HepG2 (cell line): ENCODE measurements around the gene CASP5. TPM values are rescaled to one million over a fixed set of nuclear protein-coding genes. Genes with fewer than 3 reads are reported as not detected.

Experiments
- FLYWCH1 ChIP-seq: sonication (generic); formaldehyde crosslinking; IDR thresholded peaks from 2 replicates; pipeline ENCODE4 v1.8.1; 2023; ENCODE audit warnings: mild to moderate bottlenecking, missing genetic modification reagents
- HIC2 ChIP-seq: sonication (generic); formaldehyde crosslinking; IDR thresholded peaks from 2 replicates; pipeline ENCODE4 v1.9.0; 2022; ENCODE audit warnings: low read depth, missing genetic modification reagents
- HMGXB4 ChIP-seq, 2 experiments: sonication (generic) in 1 of 2; formaldehyde crosslinking in 1 of 2; IDR thresholded peaks; 2 replicates each; pipeline versions ENCODE4 v1.4.0 to v1.6.1; 2018 to 2020; ENCODE audit warnings: missing genetic modification reagents in 2 of 2, borderline replicate concordance in 1 of 2, low read depth in 1 of 2, mild to moderate bottlenecking in 1 of 2, missing biosample characterization in 1 of 2
- HOXA3 ChIP-seq: sonication (generic); formaldehyde crosslinking; IDR thresholded peaks from 2 replicates; pipeline ENCODE4 v1.5.0; 2020; ENCODE audit warnings: missing genetic modification reagents
- IKZF4 ChIP-seq: sonication (generic); formaldehyde crosslinking; IDR thresholded peaks from 2 replicates; pipeline ENCODE4 v1.5.1; 2020; ENCODE audit warnings: borderline replicate concordance, mild to moderate bottlenecking, low read depth, missing genetic modification reagents; ENCODE audit errors: not compliant biosample characterization
- MAF1 ChIP-seq: sonication (generic); formaldehyde crosslinking; IDR thresholded peaks from 2 replicates; pipeline ENCODE4 v1.5.0; 2020; ENCODE audit warnings: missing genetic modification reagents, borderline replicate concordance
- MAFG ChIP-seq: sonication (generic); formaldehyde crosslinking; IDR thresholded peaks from 2 replicates; pipeline ENCODE4 v1.5.1; 2020; ENCODE audit warnings: mild to moderate bottlenecking, missing genetic modification reagents
- MXD1 ChIP-seq: sonication (generic); formaldehyde crosslinking; IDR thresholded peaks from 2 replicates; pipeline ENCODE4 v1.4.0; 2020; ENCODE audit warnings: mild to moderate bottlenecking, missing genetic modification reagents
- NONO ChIP-seq, 2 experiments: fragments of 450-650 bp in 1 of 2; sonication (generic) in 1 of 2; formaldehyde crosslinking in 1 of 2; IDR thresholded peaks in 1 of 2; conservative IDR thresholded peaks in 1 of 2; 2 replicates each; pipeline versions ENCODE4 v1.6.1 to v1.8.0; 2017 to 2022; ENCODE audit warnings: mild to moderate bottlenecking in 1 of 2, missing genetic modification reagents in 1 of 2, moderate library complexity in 1 of 2
- PLRG1 ChIP-seq: fragments of 450-650 bp; conservative IDR thresholded peaks from 2 replicates; pipeline ENCODE4 v1.6.1; 2016
- REXO4 ChIP-seq: sonication (generic); formaldehyde crosslinking; IDR thresholded peaks from 2 replicates; pipeline ENCODE4 v1.8.0; 2022; ENCODE audit warnings: missing genetic modification reagents, mild to moderate bottlenecking, borderline replicate concordance
- SALL1 ChIP-seq: sonication (generic); formaldehyde crosslinking; IDR thresholded peaks from 2 replicates; pipeline ENCODE4 v1.8.0; 2022; ENCODE audit warnings: mild to moderate bottlenecking, missing genetic modification reagents
- SP4 ChIP-seq: sonication (generic); formaldehyde crosslinking; IDR thresholded peaks from 2 replicates; pipeline ENCODE4 v1.8.1; 2023; ENCODE audit warnings: mild to moderate bottlenecking, missing genetic modification reagents
- SSRP1 ChIP-seq: IDR thresholded peaks from 2 replicates; pipeline ENCODE4 v1.6.1; 2016; ENCODE audit warnings: control low read depth
- TBX2 ChIP-seq: sonication (generic); formaldehyde crosslinking; IDR thresholded peaks from 2 replicates; pipeline ENCODE4 v1.5.0; 2020; ENCODE audit warnings: missing genetic modification reagents, mild to moderate bottlenecking, borderline replicate concordance
- ZBTB20 ChIP-seq: sonication (generic); formaldehyde crosslinking; IDR thresholded peaks from 2 replicates; pipeline ENCODE4 v1.8.1; 2023; ENCODE audit warnings: missing genetic modification reagents, low read depth, mild to moderate bottlenecking, borderline replicate concordance
- ZMYM2 ChIP-seq: sonication (generic); formaldehyde crosslinking; IDR thresholded peaks from 2 replicates; pipeline ENCODE4 v1.8.0; 2022; ENCODE audit warnings: mild to moderate bottlenecking, missing genetic modification reagents
- ZNF160 ChIP-seq: sonication (generic); formaldehyde crosslinking; IDR thresholded peaks from 2 replicates; pipeline ENCODE4 v1.8.0; 2022; ENCODE audit warnings: mild to moderate bottlenecking, inconsistent platforms, missing genetic modification reagents
- ZNF563 ChIP-seq: sonication (generic); formaldehyde crosslinking; IDR thresholded peaks from 2 replicates; pipeline ENCODE4 v1.8.0; 2022; ENCODE audit warnings: mild to moderate bottlenecking, moderate library complexity, missing genetic modification reagents
- ZNF883 ChIP-seq: sonication (generic); formaldehyde crosslinking; IDR thresholded peaks from 2 replicates; pipeline ENCODE4 v1.5.1; 2020; ENCODE audit warnings: mild to moderate bottlenecking, missing genetic modification reagents; ENCODE audit errors: not compliant biosample characterization
- polyA plus RNA-seq, 8 experiments: library from polyadenylated mRNA; depleted of rRNA in 3 of 8; stranded (reverse) in 7 of 8; unstranded in 1 of 8; fragments of >200 nt; fragmentation: Illumina TruSeq in 4 of 8; extraction: Trizol in 4 of 8; gene quantifications; 2 replicates each; pipeline versions ENCODE4 v1.2.1 to v1.2.3, GENCODE V29; 2011 to 2016; ENCODE audit warnings: low read depth in 4 of 8, missing spikeins in 1 of 8, mixed read lengths in 1 of 8; ENCODE audit not compliant: insufficient read depth in 1 of 8
- total RNA-seq, 5 experiments: library from RNA; depleted of rRNA; stranded (reverse); fragments of >200 nt; fragmentation: Illumina TruSeq; extraction: Trizol; gene quantifications; 2 replicates each; pipeline ENCODE4 v1.2.3, GENCODE V29; 2016; ENCODE audit warnings: low read depth in 1 of 5
- TF ChIP-seq, protein P1 (sequence below): sonication (generic); formaldehyde crosslinking; IDR thresholded peaks from 2 replicates; pipeline ENCODE4 v1.5.0; 2020; ENCODE audit warnings: mild to moderate bottlenecking, missing genetic modification reagents

Gene CASP5
- total and polyA plus RNA-seq, 2 of the 13 experiments (the other 11 are each of a cell fraction or from before 2014, with no cell fraction given) = not detected

- no peak for TF ChIP-seq MAF1 (CRISPR knock-in tag)
- peak; percentile 39; the same call in 1 of the 2 replicates for TF ChIP-seq SALL1 (CRISPR knock-in tag)
- no peak for TF ChIP-seq MXD1 (CRISPR knock-in tag)
- no peak for TF ChIP-seq NONO (IDR thresholded peaks at IDR 0.05)
- peak; percentile 61 for TF ChIP-seq NONO (CRISPR knock-in tag; conservative IDR thresholded peaks at IDR 0.05)
- no peak for TF ChIP-seq PLRG1
- TF ChIP-seq, protein P1, sequence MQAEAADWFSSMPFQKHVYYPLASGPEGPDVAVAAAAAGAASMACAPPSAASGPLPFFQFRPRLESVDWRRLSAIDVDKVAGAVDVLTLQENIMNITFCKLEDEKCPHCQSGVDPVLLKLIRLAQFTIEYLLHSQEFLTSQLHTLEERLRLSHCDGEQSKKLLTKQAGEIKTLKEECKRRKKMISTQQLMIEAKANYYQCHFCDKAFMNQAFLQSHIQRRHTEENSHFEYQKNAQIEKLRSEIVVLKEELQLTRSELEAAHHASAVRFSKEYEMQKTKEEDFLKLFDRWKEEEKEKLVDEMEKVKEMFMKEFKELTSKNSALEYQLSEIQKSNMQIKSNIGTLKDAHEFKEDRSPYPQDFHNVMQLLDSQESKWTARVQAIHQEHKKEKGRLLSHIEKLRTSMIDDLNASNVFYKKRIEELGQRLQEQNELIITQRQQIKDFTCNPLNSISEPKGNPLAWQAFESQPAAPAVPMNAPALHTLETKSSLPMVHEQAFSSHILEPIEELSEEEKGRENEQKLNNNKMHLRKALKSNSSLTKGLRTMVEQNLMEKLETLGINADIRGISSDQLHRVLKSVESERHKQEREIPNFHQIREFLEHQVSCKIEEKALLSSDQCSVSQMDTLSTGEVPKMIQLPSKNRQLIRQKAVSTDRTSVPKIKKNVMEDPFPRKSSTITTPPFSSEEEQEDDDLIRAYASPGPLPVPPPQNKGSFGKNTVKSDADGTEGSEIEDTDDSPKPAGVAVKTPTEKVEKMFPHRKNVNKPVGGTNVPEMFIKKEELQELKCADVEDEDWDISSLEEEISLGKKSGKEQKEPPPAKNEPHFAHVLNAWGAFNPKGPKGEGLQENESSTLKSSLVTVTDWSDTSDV (CRISPR knock-in tag) = no peak
- TF ChIP-seq SP4 (CRISPR knock-in tag) = no peak
- no peak for TF ChIP-seq MAFG (CRISPR knock-in tag)
- no peak for TF ChIP-seq ZNF160 (CRISPR knock-in tag)
- no peak for TF ChIP-seq ZNF883 (CRISPR knock-in tag)
- TF ChIP-seq TBX2 (CRISPR knock-in tag) = 0 out of 2 replicates have a peak, but pooled peaks have one; percentile 26
- no peak for TF ChIP-seq SSRP1 (CRISPR knock-in tag)
- no peak for TF ChIP-seq FLYWCH1 (CRISPR knock-in tag)
- TF ChIP-seq IKZF4 (CRISPR knock-in tag) = peak; percentile 19
- TF ChIP-seq ZBTB20 (CRISPR knock-in tag) = no peak
- no peak for TF ChIP-seq REXO4 (CRISPR knock-in tag)
- TF ChIP-seq ZNF563 = no peak
- TF ChIP-seq HOXA3 = peak; percentile 13; the same call in 1 of the 2 replicates
- no peak for TF ChIP-seq HIC2
- peak in 1 of 2 experiments; percentile 46; a peak in 1 of 4 replicates for TF ChIP-seq HMGXB4 (CRISPR knock-in tag; IDR thresholded peaks at IDR 0.05; ENCODE audit: borderline replicate concordance in 1 of 2, low read depth in 1 of 2)
- TF ChIP-seq ZMYM2 (CRISPR knock-in tag) = no peak
Measured at GRCh38 chr11:104968856-104969776, 53.9 kb downstream of the CASP5 start (continued).
